Measurements from ENCODE around the gene PPP1R7.

Gene PPP1R7

GRCh38 chr2:241198381-241199279, 48.4 kb downstream of the PPP1R7 start:
- DNase-seq = no peak

GRCh38 chr2:241199286-241199685, 49.0 kb downstream of the PPP1R7 start:
- DNase-seq = no peak

GRCh38 chr2:241199897-241200821, 49.9 kb downstream of the PPP1R7 start:
- no peak for DNase-seq

- DNase-seq = no peak
Measured at GRCh38 chr2:241200822-241201395, 50.6 kb downstream of the PPP1R7 start.

- DNase-seq = no peak
Measured at GRCh38 chr2:241201445-241202267, 51.4 kb downstream of the PPP1R7 start.

- no peak for DNase-seq
Measured at GRCh38 chr2:241202268-241202585, 52.0 kb downstream of the PPP1R7 start.

- DNase-seq = no peak
Measured at GRCh38 chr2:241202681-241203080, 52.4 kb downstream of the PPP1R7 start.

- DNase-seq = no peak
Measured at GRCh38 chr2:241203218-241204009, 53.1 kb downstream of the PPP1R7 start.

- DNase-seq = no peak
Measured at GRCh38 chr2:241204010-241204384, 53.7 kb downstream of the PPP1R7 start.

GRCh38 chr2:241204490-241204889, 54.2 kb downstream of the PPP1R7 start:
- no peak for DNase-seq

- no peak for DNase-seq
Measured at GRCh38 chr2:241205086-241205485, 54.8 kb downstream of the PPP1R7 start.

- DNase-seq = no peak
Measured at GRCh38 chr2:241207151-241207550, 56.9 kb downstream of the PPP1R7 start.

- DNase-seq = no peak
Measured at GRCh38 chr2:241207641-241208040, 57.4 kb downstream of the PPP1R7 start.

- no peak for DNase-seq
Measured at GRCh38 chr2:241208058-241208457, 57.8 kb downstream of the PPP1R7 start.

GRCh38 chr2:241209271-241209670, 59.0 kb downstream of the PPP1R7 start:
- no peak for DNase-seq

GRCh38 chr2:241211276-241211675, 61.0 kb downstream of the PPP1R7 start:
- DNase-seq = no peak

- DNase-seq = no peak
Measured at GRCh38 chr2:241213041-241213440, 62.8 kb downstream of the PPP1R7 start.

- DNase-seq = no peak
Measured at GRCh38 chr2:241213567-241213966, 63.3 kb downstream of the PPP1R7 start.

GRCh38 chr2:241214209-241214608, 63.9 kb downstream of the PPP1R7 start:
- DNase-seq = no peak

GRCh38 chr2:241214766-241215165, 64.5 kb downstream of the PPP1R7 start:
- DNase-seq = no peak

- no peak for DNase-seq
Measured at GRCh38 chr2:241215421-241215820, 65.2 kb downstream of the PPP1R7 start.
